SHP77 (cell line): ENCODE results near the gene ADIRF.
"Not testable (repeated sequence)": the region's sequence is repeated elsewhere in the genome, so short reads cannot be mapped to it uniquely, and the experiment has no call there.

Experiments
- DNase-seq, 2 experiments: peaks; one replicate each; lab custom pipeline; 2025; lab: John Stamatoyannopoulos, UW

Gene ADIRF

GRCh38 chr10:86946213-86947155, 21.8 kb upstream of the ADIRF start:
- peak; percentile 38 to 69 for DNase-seq

DNA sequence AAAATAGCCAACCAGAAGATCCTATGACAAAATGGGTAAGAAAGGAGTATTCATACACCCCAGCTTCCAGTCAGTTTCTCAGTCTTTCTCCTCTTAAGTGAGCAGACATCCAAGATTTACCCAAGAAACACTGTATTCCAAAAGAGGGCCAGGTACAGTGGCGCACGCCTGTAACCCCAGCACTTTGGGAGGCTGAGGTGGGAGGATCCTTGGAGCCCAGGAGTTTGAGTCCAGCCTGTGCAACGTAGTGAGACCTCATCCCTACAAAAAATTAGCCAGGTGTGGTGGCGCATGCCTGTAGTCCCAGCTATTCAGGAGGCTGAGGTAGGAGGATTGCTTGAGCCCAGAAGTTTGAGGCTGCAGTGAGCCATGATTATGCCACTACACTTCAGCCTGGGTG, 20.5 kb upstream of the ADIRF start:
- not testable (repeated sequence) for DNase-seq

DNA sequence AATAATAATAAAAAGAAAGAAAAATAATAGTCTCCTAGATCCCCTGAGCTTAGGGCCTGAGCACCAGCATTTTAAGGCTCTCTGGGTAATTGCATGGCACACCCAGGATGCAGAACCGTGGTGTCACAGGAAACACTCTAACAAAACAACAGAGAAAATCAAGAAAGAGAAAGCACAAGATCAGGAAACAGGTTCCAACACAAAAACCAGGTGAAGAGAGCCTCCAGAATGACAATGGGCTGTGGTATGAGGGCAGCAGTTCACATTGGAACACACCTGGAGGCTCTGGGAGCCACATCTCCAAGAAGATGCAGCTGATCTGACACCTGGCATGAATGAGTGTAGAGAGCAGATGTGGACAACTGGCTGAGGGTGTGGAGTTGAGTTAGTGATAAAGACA, 17.9 kb upstream of the ADIRF start:
- no peak for DNase-seq

DNA sequence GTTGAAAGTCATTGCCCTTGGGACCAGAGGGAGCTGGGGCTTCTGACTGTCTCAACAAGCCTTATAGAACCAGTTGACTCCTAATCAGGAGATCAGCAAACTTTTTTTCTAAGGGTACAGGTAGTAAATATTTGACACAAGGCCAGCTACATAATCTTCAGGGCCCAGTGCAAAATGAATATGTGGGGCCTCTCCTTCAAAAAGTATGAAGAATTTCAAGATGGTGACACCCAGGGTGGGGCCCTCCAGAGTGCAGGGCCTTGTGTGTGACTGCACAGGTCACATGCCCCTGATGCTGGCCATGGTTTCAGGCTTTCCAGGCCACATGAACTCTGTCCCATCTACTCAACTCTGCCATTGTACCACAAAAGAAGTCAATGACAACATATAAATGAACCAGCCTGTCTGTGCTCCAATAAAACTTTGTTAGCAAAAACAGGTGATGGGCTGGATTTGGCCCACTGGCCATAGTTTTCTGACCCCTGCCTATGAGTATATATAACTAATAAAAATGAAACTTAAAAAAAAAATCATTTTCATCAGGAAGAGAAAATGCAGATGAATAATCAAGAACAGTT, 17.0 kb upstream of the ADIRF start:
- no peak for DNase-seq

DNA sequence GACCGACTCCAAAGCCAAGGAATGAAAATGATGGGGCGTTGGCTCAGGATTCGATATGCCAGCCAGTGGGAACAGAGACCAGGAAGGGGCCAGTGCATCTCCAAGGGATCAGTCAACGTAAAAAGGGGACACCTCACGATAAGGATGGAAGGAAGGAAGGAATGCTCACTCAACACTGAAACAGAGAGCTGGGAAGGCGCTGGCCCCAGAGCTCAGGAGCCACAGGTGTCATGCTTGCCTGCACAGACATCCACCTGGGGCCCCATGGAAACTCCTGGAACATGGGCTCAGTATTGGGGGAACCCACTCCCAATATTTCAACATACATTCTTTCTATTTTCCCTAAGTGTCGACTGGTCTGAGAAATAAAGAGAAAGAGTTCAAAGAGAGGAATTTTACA, 16.2 kb upstream of the ADIRF start:
- no peak for DNase-seq

DNA sequence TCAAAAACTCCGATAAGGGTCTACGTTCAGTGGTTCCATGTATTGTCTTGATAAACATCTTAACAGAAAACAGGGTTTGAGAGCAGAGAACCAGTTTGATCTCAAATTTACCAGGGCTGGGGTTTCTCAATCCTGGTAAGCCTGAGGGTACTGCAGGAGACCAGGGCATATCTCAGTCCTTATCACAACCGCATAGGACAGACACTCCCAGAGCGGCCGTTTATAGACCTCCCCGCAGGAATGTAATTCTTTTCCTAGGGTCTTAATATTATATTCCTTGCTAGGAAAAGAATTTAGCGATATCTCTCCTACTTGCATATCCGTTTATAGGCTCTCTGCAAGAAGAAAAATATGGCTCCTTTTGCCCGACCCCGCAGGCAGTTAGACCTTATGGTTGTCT, 15.6 kb upstream of the ADIRF start:
- DNase-seq = not testable (repeated sequence)

DNA sequence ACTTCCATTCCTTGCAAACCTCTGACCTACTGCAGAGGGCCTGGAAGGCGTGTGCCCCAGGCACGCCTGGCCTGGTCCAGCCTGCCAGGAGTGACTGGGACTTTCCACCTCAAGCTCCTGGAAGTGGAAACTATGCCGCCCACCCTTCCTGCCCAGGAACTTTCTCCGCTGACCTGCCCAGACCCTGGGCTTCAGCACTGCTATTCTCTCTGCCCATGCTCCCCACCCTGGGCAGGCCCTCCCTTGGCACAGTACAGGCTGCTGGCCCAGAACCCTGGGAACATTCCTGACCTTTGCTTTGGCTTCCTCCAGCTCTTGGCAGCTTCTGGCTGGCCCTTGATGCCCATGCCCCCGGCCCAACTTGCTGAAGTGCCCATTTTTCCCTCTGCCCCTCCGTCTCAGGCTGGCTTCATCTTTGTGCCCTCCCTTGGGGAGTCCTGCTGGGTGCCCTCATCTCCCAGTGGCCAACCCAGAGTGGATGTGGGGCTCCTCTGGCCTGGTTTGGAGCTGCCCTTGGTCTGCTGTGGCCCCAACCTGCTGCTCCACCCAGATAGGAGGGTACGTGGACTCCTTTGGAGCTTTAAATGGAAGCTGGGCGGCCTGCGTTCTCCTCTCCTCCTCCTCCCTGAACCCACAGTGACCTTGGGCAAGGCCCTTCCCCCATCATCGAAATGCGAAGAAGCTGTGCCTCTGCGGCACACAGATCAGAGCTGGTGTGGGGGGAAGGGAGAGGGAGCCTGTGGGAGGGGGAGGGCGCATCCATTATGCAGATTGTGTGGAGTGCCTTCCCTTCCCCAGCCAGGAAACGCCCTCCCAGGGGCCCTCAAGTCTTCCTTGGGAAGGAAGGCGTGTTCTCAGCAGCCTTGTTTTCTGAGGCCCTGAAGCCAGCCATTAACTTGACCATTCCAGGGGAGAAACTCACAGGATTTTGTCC, 14.3 kb upstream of the ADIRF start:
- DNase-seq = no peak

DNA sequence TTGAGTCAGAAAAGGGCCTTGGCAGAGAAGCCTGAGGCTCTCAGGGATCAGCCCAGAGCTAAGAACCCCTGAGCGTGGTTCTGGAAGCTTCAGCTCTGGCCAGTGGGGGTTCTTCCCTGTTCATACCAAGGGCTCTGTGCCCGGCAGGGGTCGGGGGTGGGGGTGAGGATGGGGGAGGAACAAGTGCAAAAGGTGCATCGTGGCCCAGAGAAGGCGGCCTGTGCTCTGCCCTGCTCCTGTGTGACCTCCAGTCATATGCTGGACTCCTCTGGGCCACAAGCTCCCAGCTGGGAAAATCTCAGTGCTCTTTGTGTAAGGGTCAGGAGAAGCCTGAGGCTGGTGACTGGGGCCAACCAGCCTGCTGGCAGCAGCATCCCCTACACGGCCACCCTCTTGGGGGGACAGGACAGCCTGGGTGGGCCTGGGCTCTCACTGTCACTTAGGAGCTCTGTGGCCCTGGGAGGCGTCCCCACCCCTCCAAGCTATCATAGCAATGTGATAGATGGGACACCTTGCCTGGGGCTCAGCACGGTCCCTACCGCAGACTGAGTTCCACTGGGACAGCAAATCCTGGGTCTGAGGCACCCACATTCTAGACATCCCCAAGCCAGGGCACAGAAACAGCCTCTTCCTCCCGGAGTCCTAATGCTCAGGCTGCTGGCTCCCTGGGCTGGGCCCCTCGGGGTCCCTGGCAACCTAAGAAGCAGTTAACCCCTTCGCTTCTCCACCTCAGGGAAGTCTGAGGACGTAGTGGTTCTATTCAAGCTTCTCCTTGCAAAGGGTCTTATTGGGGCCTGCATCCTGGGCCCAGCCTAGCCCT, 13.4 kb upstream of the ADIRF start:
- no peak for DNase-seq

- no peak for DNase-seq
Observed at GRCh38 chr10:86955501-86956194, 12.6 kb upstream of the ADIRF start.

- no peak for DNase-seq
Observed at GRCh38 chr10:86956195-86956847, 12.0 kb upstream of the ADIRF start.

DNA sequence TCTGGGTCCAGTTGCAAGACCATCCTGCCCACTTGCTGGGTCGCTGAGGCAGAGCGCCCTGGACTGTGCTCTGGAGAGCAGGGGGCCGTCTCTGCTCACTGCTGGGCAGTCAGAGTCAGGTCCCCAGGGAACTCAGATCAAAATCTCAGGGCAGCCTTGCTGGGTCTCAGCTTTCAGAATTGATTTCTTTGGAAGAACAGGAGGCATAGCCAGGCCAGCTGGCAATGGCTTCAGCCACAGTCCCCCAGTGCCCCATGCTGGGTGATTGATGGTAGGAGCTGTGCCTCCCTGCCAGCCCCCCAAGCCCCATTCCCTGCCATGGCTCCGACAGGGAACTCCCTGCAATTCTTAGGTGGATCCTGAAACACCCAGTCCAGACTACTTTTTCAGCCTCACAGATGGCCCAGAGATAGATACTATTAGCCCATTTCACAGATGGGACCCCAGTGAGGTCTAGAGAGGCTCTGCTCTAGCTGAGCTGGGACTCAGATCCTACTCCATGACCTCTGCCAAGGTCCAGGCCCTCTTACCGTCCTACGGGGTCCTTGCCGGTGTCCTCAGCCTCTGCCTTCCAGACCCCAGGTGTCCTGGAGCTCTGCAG, 11.3 kb upstream of the ADIRF start:
- no peak for DNase-seq

GRCh38 chr10:86957471-86958115, 10.7 kb upstream of the ADIRF start, which contains the start of gene MMRN2:
TSS of gene MMRN2 (minus strand) at chr10:86957615. CDS start at chr10:86957541, 74 bp downstream.
- no peak for DNase-seq

- DNase-seq = peak in 1 of 2 experiments; percentile 15
Observed at GRCh38 chr10:86958116-86958900, 10.0 kb upstream of the ADIRF start, which contains the start of gene SNCG. TSS of gene SNCG (plus strand) at chr10:86958599. CDS start at chr10:86958698, 99 bp downstream.

DNA sequence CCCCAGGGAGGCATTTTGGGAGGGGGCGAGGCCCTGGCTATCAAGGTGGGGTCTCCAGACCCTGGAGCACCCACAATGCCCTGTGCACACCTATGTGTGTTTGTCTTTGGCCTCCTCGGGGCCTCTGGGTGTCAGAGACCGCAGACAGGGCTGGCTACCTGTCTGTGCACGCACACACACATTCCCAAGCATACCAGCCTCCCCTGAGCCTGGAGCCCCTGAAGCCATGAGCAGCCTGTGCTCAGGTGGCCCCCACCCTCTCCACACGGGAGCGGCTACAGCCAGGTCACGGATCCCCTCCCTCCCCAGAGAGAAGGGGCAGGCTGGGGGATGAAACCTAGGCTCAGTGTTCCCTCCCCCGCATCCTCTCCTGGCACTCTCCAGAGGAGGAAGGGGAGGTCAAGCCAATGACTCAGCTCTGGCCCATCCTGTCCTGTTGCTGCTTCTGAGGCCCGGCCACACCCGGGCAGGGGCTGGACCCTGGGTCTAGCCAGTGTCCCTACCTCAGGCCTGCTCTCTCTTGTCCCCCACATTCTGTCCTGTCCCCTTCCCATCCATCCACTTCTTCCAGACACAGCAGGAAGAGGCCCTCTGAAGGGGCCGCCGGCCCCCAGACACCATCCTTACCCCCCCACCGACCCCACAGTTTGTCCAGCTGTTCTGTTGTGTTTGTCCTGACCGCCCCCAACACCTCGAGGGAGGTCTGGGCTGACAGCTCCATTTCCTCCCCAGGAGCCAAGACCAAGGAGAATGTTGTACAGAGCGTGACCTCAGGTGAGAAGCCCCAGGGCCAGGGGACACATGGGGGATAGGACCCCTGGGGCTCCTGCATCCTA, 9.2 kb upstream of the ADIRF start:
- no peak for DNase-seq

- DNase-seq = no peak
Observed at GRCh38 chr10:86959737-86960002, 8.6 kb upstream of the ADIRF start.

DNA sequence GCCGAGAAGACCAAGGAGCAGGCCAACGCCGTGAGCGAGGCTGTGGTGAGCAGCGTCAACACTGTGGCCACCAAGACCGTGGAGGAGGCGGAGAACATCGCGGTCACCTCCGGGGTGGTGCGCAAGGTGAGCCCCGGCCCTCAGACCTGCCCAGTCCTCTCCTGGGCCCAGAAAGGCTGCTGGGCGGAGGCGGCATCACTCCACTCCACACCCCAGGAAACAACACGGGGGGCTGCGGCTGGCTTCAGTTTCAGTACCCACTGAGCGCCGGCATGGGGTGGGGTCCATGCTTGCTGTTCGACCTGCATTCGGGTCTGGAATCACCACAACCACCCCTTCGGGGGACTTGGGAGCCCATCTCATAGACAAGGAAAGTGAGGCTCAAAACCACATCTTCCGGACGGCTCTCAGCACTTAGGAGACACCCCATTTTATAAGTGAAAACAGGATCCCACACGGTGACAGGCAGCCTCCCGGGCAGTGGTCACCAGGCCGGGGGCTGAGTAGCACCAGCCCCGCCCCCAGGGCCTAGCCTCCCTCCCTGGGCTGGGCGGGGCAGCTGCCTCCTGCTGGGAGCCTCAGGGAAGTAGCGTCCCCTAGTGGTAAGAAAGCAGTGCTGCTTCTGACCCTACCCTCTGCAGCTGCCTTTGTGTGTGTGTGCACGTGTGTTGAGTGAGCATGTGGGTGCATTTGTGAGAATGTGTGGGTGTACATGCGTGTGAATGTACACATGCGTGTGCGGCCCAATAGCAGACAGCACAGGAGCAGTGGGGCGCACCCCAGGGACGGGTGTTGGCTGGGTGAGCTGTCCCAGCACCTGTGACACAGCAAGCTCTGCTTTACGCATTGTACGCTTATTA, 8.0 kb upstream of the ADIRF start:
- DNase-seq = peak; percentile 31 to 40
